Colon (tissue), 2 donors: ENCODE results near the gene FFAR1.

Source experiments
- FAIRE-seq: peaks from 2 replicates; lab custom pipeline; 2012; peaks lifted over from hg19 to GRCh38; lab: Jason Lieb, UNC
- donor health status: control.
- donor health status: control.

FFAR1 gene

GRCh38 chr19:35347171-35347929, at the start of gene FFAR1:
FFAR1 (plus strand) TSS chr19:35347902; CDS start chr19:35351552, 3,650 bp downstream.
- FAIRE-seq, result no peak

DNA sequence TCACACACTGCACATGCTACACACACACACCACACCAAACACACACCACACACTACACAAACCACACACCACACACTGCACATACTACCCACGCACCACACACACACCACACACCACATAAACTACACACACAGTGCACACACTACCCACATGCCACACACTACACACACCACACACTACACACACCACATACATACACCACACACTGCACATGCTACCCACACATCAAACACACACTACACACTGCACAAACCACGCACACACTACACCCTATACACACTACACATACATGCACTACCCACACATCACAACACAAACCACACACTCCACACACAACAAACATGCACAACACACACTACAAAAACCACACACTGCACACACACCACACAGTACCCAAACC, 49.8 kb upstream of the FFAR1 start:
- no peak for FAIRE-seq

DNA sequence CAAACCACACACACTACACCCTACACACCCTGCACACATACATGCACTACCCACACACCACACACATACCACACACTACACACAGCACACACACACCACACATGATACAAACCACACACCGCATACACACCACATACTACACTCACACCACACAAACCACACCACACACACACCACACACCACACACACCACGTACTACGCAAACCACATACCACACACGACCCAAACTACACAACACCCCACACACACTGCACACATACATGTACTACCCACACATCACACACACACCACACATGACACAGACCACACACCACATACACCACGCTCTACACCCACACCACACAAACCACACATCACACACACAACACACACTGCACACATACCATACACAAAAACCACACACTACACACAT, 49.1 kb upstream of the FFAR1 start:
- no peak for FAIRE-seq

GRCh38 chr19:35299523-35300338, 48.0 kb upstream of the FFAR1 start:
- FAIRE-seq, result no peak

GRCh38 chr19:35300339-35300649, 47.4 kb upstream of the FFAR1 start:
- FAIRE-seq, result no peak

GRCh38 chr19:35301961-35302360, 45.7 kb upstream of the FFAR1 start:
- no peak for FAIRE-seq

- FAIRE-seq, result no peak
These were observed 45.3 kb upstream of the FFAR1 start for GRCh38 chr19:35302446-35302845.

DNA sequence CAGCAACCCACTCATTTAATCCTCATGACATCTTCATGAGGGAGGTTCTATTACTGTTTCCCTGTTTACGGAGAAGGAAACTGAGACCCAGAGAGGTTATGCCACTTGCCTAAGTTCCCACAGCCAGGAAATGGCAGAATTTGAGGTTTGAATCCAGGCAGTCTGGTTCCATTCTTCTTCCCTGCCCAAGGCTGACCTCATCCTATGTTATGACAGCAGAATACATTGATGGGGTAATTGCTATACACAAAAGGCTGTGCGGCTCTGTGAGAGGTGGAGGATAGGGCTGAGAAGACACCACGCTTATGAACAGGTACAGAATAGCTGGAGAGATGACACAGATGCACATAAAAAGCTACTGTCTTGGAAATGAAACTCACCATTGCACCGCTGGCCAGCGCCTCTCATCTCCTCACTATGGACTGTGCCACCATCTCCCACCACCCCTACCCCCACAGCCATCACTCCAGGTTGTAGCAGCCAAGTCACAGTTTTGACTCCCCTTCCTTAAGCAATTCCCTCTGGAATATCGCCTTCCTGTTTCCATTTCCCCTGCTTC, 44.3 kb upstream of the FFAR1 start:
- FAIRE-seq, result no peak

DNA sequence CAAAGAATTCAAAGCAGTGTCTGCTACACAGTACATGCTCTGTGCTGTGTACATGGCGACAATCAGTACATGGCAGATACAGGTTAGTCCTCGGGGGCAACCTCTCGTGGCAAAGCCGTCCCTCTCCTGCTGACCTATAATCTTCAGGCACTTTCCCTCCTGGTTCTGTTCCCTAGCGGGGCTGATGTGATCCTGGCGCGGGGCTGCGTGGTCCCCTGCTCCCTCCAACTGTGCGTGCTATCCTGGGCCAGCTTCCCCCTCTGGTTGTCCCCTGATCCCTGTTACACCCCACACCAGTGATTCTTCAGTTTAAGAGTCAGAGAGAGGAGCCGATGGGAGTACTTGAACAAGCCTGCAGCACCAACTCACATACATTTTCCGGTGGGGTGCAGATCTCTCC, 43.7 kb upstream of the FFAR1 start:
- FAIRE-seq, result no peak

DNA sequence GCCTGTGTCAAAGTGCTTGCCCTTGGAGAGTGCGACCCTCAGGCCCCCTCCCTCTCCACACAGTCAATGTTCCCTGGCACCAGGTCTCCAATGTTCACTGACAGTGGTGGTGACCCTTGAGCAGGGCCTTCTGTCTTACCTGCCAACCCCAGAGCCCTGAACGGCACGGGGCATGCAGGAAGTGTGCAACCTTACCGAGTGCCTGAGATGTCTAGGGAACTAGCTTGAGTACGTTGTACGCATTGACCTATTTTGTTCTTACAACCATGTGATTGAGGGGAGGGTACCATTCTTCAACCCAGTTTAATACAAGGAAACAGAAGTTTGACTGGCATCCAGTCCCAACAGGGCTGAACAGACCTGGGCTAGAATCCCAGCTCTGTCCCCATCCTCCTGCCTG, 42.5 kb upstream of the FFAR1 start:
- no peak for FAIRE-seq

GRCh38 chr19:35306473-35307246, 41.0 kb upstream of the FFAR1 start:
- no peak for FAIRE-seq

GRCh38 chr19:35307931-35308330, 39.8 kb upstream of the FFAR1 start:
- no peak for FAIRE-seq

- FAIRE-seq, result no peak
These were observed 38.8 kb upstream of the FFAR1 start for GRCh38 chr19:35308910-35309309.

DNA sequence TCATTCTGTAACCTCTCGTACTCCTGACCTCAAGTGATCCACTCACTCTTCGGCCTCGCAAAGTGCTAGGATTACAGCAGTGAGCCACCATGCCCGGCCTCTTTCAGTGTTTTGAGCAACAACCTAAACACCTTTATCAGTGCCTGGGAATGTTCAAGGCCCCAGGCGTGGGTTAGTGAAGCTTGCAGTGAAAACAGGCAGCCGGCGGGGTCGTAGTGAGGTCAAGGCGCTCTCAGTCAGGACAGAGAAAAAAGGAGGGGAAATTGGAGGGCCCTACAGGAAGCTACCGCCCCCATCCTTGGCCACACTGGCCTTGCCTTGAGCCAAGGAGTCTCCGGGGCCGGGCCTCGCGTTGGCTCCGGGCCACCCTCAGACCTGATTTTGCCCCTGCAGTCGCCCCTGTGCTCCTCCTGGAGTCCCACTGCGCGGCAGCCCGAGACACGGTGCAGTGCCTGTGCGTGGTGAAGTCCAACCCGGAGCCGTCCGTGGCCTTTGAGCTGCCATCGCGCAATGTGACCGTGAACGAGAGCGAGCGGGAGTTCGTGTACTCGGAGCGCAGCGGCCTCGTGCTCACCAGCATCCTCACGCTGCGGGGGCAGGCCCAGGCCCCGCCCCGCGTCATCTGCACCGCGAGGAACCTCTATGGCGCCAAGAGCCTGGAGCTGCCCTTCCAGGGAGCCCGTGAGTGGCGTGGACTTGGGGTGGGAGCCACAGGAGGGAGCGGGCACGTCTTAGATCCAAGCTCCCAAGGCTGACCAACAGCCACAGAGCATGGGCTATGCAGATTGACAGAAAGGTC, 38.0 kb upstream of the FFAR1 start:
- no peak for FAIRE-seq

DNA sequence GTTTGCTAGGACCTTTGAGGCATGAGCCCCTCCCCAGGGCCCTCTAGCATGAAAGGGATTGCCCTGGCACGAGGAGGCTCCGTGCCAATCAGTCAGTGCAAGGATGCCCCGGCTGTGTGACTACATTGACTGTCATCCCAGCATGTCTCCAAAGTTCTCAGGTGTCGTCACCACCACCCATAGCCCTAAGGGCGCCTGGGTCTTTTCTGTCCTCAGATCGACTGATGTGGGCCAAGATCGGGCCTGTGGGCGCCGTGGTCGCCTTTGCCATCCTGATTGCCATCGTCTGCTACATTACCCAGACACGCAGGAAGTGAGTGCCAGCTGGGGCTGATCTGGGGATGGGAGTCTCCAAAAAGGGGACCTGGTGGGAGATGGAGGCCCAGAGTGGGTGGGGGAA, 37.4 kb upstream of the FFAR1 start:
- no peak for FAIRE-seq

GRCh38 chr19:35310811-35311465, 36.8 kb upstream of the FFAR1 start:
- FAIRE-seq, result no peak

DNA sequence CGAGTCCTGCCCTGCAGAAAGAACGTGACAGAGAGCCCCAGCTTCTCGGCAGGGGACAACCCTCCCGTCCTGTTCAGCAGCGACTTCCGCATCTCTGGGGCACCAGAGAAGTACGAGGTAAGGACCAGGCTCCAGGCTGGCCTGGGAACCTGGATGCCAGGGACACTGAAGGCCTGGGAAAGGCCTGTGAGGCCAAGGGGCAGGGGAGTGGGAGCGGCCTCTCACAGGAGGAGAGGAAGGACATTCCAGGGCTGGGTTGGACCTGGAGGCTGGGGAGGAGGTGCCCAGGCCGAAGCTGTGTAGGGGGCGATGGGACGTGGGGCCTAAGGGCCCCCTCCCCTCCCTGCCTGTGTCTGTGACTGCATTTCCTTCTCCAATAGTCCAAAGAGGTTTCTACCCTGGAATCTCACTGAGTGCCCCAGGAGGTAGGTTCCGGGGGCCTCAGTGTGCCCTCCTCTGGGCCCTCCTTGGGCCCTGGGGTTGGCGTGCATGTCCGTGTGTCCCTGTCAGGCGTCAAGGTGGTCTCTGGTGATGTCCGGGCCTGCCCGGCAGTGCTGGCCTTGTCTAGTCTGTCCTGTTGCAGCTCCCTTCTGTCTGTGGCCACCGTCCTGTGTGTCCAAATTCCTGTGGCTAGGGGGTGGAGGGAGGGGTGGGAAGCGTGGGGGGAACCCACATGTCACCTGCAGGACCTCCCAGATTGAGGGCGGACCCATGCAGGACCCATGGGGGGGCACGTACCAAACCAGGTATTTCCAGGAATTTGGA, 35.6 kb upstream of the FFAR1 start:
- FAIRE-seq, result no peak

DNA sequence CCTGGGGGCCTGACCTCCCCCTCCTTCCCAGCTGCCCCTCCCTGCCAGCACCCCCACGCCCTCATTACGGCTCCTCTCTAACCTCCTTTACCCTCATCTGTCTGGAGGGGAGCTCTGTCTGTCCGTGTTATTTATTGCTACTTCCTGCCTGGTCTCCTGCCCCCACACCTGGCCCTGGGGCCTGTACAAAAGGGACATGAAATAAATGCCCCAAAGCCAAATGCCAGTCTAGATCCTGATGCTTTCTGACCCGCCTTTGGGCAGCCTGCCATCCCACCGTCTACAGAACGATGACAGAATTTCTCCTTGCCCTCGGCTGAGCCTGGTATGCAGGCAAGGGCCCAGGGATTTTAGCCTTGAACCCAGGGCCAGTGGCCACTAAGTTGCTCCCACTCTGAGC, 34.1 kb upstream of the FFAR1 start:
- FAIRE-seq, result no peak

- no peak for FAIRE-seq
These were observed 33.7 kb upstream of the FFAR1 start for GRCh38 chr19:35314031-35314430.

- FAIRE-seq, result no peak
These were observed 32.7 kb upstream of the FFAR1 start for GRCh38 chr19:35314858-35315470.
